ENCODE results near the gene MLNR.

DNA sequence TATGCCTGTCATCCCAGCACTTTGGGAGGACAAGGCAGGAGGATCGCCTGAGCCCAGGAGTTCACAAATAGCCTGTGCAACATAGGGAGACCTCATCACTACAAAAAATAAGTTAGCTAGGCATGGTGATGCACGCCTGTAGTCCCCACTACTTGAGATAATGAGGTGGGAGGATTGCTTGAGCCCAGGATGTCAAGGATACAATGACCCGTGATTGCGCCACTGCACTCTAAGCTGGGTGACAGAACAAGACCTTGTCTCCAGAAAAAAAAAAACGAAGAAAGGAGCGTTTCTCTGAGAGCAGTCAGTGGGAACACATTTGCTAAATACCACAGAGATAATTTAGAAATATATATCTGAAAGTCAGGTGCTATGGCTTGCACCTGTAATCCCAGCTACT lies 39.4 kb downstream of the MLNR start:
- TF ChIP-seq POLR2A (IDR thresholded peaks at IDR 0.05), result no peak
- TF ChIP-seq, protein P1, sequence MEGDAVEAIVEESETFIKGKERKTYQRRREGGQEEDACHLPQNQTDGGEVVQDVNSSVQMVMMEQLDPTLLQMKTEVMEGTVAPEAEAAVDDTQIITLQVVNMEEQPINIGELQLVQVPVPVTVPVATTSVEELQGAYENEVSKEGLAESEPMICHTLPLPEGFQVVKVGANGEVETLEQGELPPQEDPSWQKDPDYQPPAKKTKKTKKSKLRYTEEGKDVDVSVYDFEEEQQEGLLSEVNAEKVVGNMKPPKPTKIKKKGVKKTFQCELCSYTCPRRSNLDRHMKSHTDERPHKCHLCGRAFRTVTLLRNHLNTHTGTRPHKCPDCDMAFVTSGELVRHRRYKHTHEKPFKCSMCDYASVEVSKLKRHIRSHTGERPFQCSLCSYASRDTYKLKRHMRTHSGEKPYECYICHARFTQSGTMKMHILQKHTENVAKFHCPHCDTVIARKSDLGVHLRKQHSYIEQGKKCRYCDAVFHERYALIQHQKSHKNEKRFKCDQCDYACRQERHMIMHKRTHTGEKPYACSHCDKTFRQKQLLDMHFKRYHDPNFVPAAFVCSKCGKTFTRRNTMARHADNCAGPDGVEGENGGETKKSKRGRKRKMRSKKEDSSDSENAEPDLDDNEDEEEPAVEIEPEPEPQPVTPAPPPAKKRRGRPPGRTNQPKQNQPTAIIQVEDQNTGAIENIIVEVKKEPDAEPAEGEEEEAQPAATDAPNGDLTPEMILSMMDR (IDR thresholded peaks at IDR 0.05), result no peak
